IMR-90 (cell line): Measurements from ENCODE around the gene FAM3D. TPM values are rescaled to one million over a fixed set of nuclear protein-coding genes. Genes with fewer than 3 reads are reported as not detected.

Source experiments
- ATAC-seq: fragments of 200-7000 bp; cut with Tn5 transposase; 2 replicates; pipeline ENCODE4 v1.9.1; 2020; ENCODE audit warnings: low read depth, mild to moderate bottlenecking, moderate library complexity
- BruUV-seq: library from RNA; stranded (reverse); fragments of 400-500 nt; replicated peaks from 2 replicates; lab custom pipeline; 2021; lab: Mats Ljungman, UMichigan
- CTCF ChIA-PET: fragments of 300-600 bp; formaldehyde crosslinking; extraction: SDS; loops from one replicate; lab custom pipeline; 2021; ENCODE audit warnings: antibody characterized with exemption; lab: Yijun Ruan, JAX
- POLR2A ChIA-PET: fragments of 300-600 bp; sonication (Branson Sonifier 250); formaldehyde crosslinking; loops from one replicate; lab custom pipeline; 2022; ENCODE audit warnings: antibody characterized with exemption; ENCODE audit not compliant: unreplicated experiment; lab: Charles Lee
- DNase-seq: peaks from one replicate; pipeline ENCODE4 v3.0.0; 2013
- H2AFZ ChIP-seq: replicated peaks from 2 replicates; pipeline ENCODE3; 2013; ENCODE audit warnings: low read length, mild to moderate bottlenecking; ENCODE audit not compliant: poor library complexity
- H2AK5ac ChIP-seq: 2 replicates; pipeline ENCODE4 v1.6.1; 2013; ENCODE audit warnings: low read depth, low read length, inconsistent platforms
- H2AK9ac ChIP-seq: replicated peaks from 2 replicates; pipeline ENCODE3; 2013; ENCODE audit warnings: mild to moderate bottlenecking, low read depth, low read length, moderate library complexity; ENCODE audit not compliant: poor library complexity
- H2BK120ac ChIP-seq: 2 replicates; pipeline ENCODE4 v1.6.1; 2013; ENCODE audit warnings: low read depth, low read length, inconsistent platforms
- H2BK15ac ChIP-seq: 3 replicates; pipeline ENCODE4 v1.6.1; 2013; ENCODE audit warnings: low read depth, low read length, inconsistent platforms
- H2BK20ac ChIP-seq: 2 replicates; pipeline ENCODE4 v1.6.1; 2013; ENCODE audit warnings: low read depth, mild to moderate bottlenecking, inconsistent platforms, low read length, moderate library complexity
- H2BK5ac ChIP-seq: 2 replicates; pipeline ENCODE4 v1.6.1; 2013; ENCODE audit warnings: mild to moderate bottlenecking, low read depth, low read length, inconsistent platforms; ENCODE audit not compliant: poor library complexity, severe bottlenecking
- H3K14ac ChIP-seq: replicated peaks from 2 replicates; pipeline ENCODE4 v1.6.1; 2013; ENCODE audit warnings: low read depth, low read length, inconsistent platforms
- H3K18ac ChIP-seq: 2 replicates; pipeline ENCODE4 v1.6.1; 2013; ENCODE audit warnings: low read depth, low read length, control low read depth
- H3K23ac ChIP-seq: 2 replicates; pipeline ENCODE4 v1.6.1; 2013; ENCODE audit warnings: low read depth, low read length, inconsistent platforms
- H3K27ac ChIP-seq: 2 replicates; pipeline ENCODE4 v1.5.1; 2013; ENCODE audit warnings: mild to moderate bottlenecking, control low read depth, low read length; ENCODE audit not compliant: insufficient read depth
- H3K27me3 ChIP-seq: 2 replicates; pipeline ENCODE4 v1.6.1; 2013; ENCODE audit warnings: low read length; ENCODE audit not compliant: control insufficient read depth, insufficient read depth
- H3K36me3 ChIP-seq: 2 replicates; pipeline ENCODE4 v1.6.1; 2013; ENCODE audit warnings: low read length, mixed read lengths; ENCODE audit not compliant: control insufficient read depth, insufficient read depth
- H3K4ac ChIP-seq: 2 replicates; pipeline ENCODE4 v1.6.1; 2013; ENCODE audit warnings: low read depth, low read length, inconsistent platforms
- H3K4me1 ChIP-seq: 2 replicates; pipeline ENCODE4 v1.6.1; 2013; ENCODE audit warnings: low read length, mixed read lengths; ENCODE audit not compliant: control insufficient read depth, insufficient read depth
- H3K4me2 ChIP-seq: 2 replicates; pipeline ENCODE4 v1.6.1; 2013; ENCODE audit warnings: low read depth, mild to moderate bottlenecking, control low read depth, low read length, moderate library complexity
- H3K4me3 ChIP-seq: 2 replicates; pipeline ENCODE4 v1.5.1; 2013; ENCODE audit warnings: low read depth, mild to moderate bottlenecking, control low read depth, low read length, moderate library complexity; ENCODE audit not compliant: insufficient read depth
- H3K56ac ChIP-seq: 2 replicates; pipeline ENCODE4 v1.6.1; 2013; ENCODE audit warnings: low read length, inconsistent platforms; ENCODE audit not compliant: insufficient read depth; ENCODE audit errors: extremely low read depth
- H3K79me1 ChIP-seq, 2 experiments: 2 replicates each; pipeline ENCODE4 v1.6.1; 2013; ENCODE audit warnings: low read length in 2 of 2, inconsistent platforms in 1 of 2, low read depth in 1 of 2
- H3K9ac ChIP-seq: 2 replicates; pipeline ENCODE4 v1.6.1; 2013; ENCODE audit warnings: low read depth, low read length, control low read depth
- H3K9me1 ChIP-seq: 2 replicates; pipeline ENCODE4 v1.6.1; 2013; ENCODE audit warnings: low read length, inconsistent platforms; ENCODE audit not compliant: insufficient read depth
- H3K9me3 ChIP-seq: 2 replicates; pipeline ENCODE4 v1.6.1; 2013; ENCODE audit warnings: low read length; ENCODE audit not compliant: control insufficient read depth, insufficient read depth
- H4K20me1 ChIP-seq: 2 replicates; pipeline ENCODE4 v1.6.1; 2013; ENCODE audit warnings: low read length, inconsistent platforms; ENCODE audit not compliant: insufficient read depth
- H4K5ac ChIP-seq: 2 replicates; pipeline ENCODE4 v1.6.1; 2013; ENCODE audit warnings: mild to moderate bottlenecking, low read depth, low read length, control low read depth
- H4K8ac ChIP-seq, 2 experiments: 2 replicates each; pipeline ENCODE4 v1.6.1; 2013; ENCODE audit warnings: low read depth in 2 of 2, low read length in 2 of 2, control low read depth in 1 of 2, inconsistent platforms in 1 of 2
- H4K91ac ChIP-seq: 2 replicates; pipeline ENCODE4 v1.6.1; 2013; ENCODE audit warnings: low read depth, low read length, inconsistent platforms; ENCODE audit not compliant: insufficient read depth
- BHLHE40 ChIP-seq: fragments of 150-350 bp; IDR thresholded peaks from 2 replicates; pipeline ENCODE4 v1.6.1; 2016; ENCODE audit warnings: mild to moderate bottlenecking, low read depth, low read length
- CEBPB ChIP-seq: IDR thresholded peaks from 2 replicates; pipeline ENCODE4 v1.6.1; 2012; ENCODE audit warnings: low read depth, low read length, improper control_type of control experiment
- FOS ChIP-seq: fragments of 150-350 bp; IDR thresholded peaks from 2 replicates; pipeline ENCODE4 v1.6.1; 2016; ENCODE audit warnings: low read depth, low read length
- MXI1 ChIP-seq: IDR thresholded peaks from 2 replicates; pipeline ENCODE4 v1.6.1; 2012; ENCODE audit warnings: low read depth, mild to moderate bottlenecking, low read length, moderate library complexity, borderline replicate concordance
- NFE2L2 ChIP-seq: fragments of 150-350 bp; IDR thresholded peaks from 2 replicates; pipeline ENCODE4 v1.6.1; 2016; ENCODE audit warnings: low read depth, mild to moderate bottlenecking, low read length
- POLR2A ChIP-seq: IDR thresholded peaks from 2 replicates; pipeline ENCODE4 v1.6.1; 2012; ENCODE audit warnings: mild to moderate bottlenecking, low read depth, low read length
- RAD21 ChIP-seq: IDR thresholded peaks from 2 replicates; pipeline ENCODE4 v1.6.1; 2012; ENCODE audit warnings: low read length, improper control_type of control experiment
- WGBS, 2 experiments: methylation state at CpG; one replicate each; pipeline versions ENCODE4 v1.1.5 to v1.1.7; 2013; ENCODE audit warnings: missing lambda C conversion rate in 2 of 2; ENCODE audit not compliant: insufficient read length in 1 of 2; ENCODE audit errors: extremely low coverage in 2 of 2; 5-methylcytosine and 5-hydroxymethylcytosine counted together
- dilution Hi-C: fragments of 300-500 bp; cut with HindIII; formaldehyde crosslinking; loops from one replicate; pipeline ENCODE4 v1.14.3; 2018; ENCODE audit warnings: low sequenced_read_pairs; ENCODE audit not compliant: unreplicated experiment
- in situ Hi-C: fragments of 300-500 bp; cut with MboI; formaldehyde crosslinking; loops from 3 replicates; pipeline ENCODE4 v1.14.3; 2019; ENCODE audit warnings: low sequenced_read_pairs, inconsistent platforms, mixed read lengths
- intact Hi-C: fragments of 100-400 bp; cut with micrococcal nuclease; formaldehyde crosslinking; loops from 2 replicates; pipeline ENCODE4 v1.10.0; 2022
- polyA plus RNA-seq, 3 experiments: library from polyadenylated mRNA; depleted of rRNA; stranded (reverse); fragments of >200 nt; gene quantifications; 2 replicates each; pipeline ENCODE4 v1.2.3, GENCODE V29; 2012; ENCODE audit warnings: low replicate concordance in 1 of 3
- total RNA-seq: library from RNA; depleted of rRNA; stranded (reverse); fragments of >200 nt; gene quantifications from 2 replicates; pipeline ENCODE4 v1.2.3, GENCODE V29; 2012
- TF ChIP-seq, protein P1 (sequence below): fragments of 150-350 bp; IDR thresholded peaks from 2 replicates; pipeline ENCODE4 v1.6.1; 2017; ENCODE audit warnings: mild to moderate bottlenecking, antibody characterized with exemption, low read length, low read depth

Gene FAM3D
- total and polyA plus RNA-seq, 2 of the 4 experiments (the other 2 are of a cell fraction), result not detected

DNA sequence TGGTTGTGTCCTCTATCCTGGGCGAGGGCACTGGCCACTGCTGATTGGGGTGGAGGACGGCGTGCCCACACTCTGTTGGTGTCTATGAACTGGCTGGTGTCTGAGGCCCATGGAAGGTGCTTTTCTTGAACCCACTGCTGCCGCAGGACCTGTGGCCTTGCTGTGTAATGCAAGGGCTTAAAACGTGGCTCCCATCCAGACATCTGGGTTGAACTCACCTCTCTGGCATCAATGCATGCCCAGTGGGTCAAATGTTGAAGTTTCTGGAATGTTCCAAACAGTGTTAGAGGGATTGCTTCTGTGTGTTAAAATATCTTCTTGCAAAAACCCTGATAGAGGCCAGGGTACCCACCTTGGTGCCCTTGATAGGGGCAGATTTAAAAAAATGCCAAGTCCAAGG lies 42.6 kb downstream of the FAM3D start:
- no peak overlapping the region for H4K5ac ChIP-seq
- H3K18ac ChIP-seq, result no peak overlapping the region
- H2BK20ac ChIP-seq, result no peak overlapping the region
- DNase-seq (peak; percentile 30), ATAC-seq (no peak)
- no peak overlapping the region for H3K4me2 ChIP-seq
- no peaks in the 10 kb centered on the region for H3K36me3 ChIP-seq
- dilution Hi-C loops (no loop called here), intact Hi-C loops (loop anchor here (10.0 kb wide), 2 partner anchors 289 to 319 kb away; partner anchors contain the start of genes HTD2, PXK and RPP14), in situ Hi-C loops (loop anchor here (10.0 kb wide), 1 partner anchor 299 kb away; no protein-coding TSS in a partner anchor)
- H3K9me1 ChIP-seq, result peaks cover 8% of the 10 kb centered on the region; the same call in 1 of the 2 replicates
- no peak overlapping the region for H2AK9ac ChIP-seq
- H4K91ac ChIP-seq, result no peak overlapping the region
- H3K4ac ChIP-seq, result no peak overlapping the region
- H3K79me1 ChIP-seq, result no peaks in the 10 kb centered on the region
- H2BK15ac ChIP-seq, result no peak overlapping the region
- no peaks in the 10 kb centered on the region for H4K20me1 ChIP-seq
- 50% methylated on average over 2 of the region's 5 CpGs; no CpG with 5 or more reads in 1 of the 2 experiments for WGBS, 2 experiments
- POLR2A ChIA-PET, result no interaction called here
- H3K56ac ChIP-seq, result no peak overlapping the region
- H3K14ac ChIP-seq, result no peak overlapping the region
- H3K4me1 ChIP-seq, result peaks cover 15% of the 10 kb centered on the region; the same call in 1 of the 2 replicates
- H3K27me3 ChIP-seq, result 0 out of 2 replicates have a peak, but pooled peaks cover 2% of the 10 kb centered on the region
- H3K9ac ChIP-seq, result no peak overlapping the region
- H3K27ac ChIP-seq, result no peak overlapping the region
- CTCF ChIA-PET, result interaction anchor here (0.6 kb wide), 1 partner anchor 939 kb away, joined by 3 read pairs; no protein-coding TSS in a partner anchor
- H3K23ac ChIP-seq, result no peak overlapping the region
- TF ChIP-seq FOS (no peak), RAD21 (no peak), CEBPB (no peak), MXI1 (no peak), BHLHE40 (no peak), POLR2A (no peak), NFE2L2 (no peak)
- TF ChIP-seq, protein P1, sequence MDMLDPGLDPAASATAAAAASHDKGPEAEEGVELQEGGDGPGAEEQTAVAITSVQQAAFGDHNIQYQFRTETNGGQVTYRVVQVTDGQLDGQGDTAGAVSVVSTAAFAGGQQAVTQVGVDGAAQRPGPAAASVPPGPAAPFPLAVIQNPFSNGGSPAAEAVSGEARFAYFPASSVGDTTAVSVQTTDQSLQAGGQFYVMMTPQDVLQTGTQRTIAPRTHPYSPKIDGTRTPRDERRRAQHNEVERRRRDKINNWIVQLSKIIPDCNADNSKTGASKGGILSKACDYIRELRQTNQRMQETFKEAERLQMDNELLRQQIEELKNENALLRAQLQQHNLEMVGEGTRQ, result no peak
- no peak overlapping the region for H2AK5ac ChIP-seq
- BruUV-seq, result no TSS peak
- H2BK5ac ChIP-seq, result no peak overlapping the region
- H4K8ac ChIP-seq, result no peak overlapping the region
- no peak overlapping the region for H3K4me3 ChIP-seq
- no peaks in the 10 kb centered on the region for H3K9me3 ChIP-seq
- H2BK120ac ChIP-seq, result no peak overlapping the region
- no peak overlapping the region for H2AFZ ChIP-seq
